ENCODE results near the gene ADCY3.

DNA sequence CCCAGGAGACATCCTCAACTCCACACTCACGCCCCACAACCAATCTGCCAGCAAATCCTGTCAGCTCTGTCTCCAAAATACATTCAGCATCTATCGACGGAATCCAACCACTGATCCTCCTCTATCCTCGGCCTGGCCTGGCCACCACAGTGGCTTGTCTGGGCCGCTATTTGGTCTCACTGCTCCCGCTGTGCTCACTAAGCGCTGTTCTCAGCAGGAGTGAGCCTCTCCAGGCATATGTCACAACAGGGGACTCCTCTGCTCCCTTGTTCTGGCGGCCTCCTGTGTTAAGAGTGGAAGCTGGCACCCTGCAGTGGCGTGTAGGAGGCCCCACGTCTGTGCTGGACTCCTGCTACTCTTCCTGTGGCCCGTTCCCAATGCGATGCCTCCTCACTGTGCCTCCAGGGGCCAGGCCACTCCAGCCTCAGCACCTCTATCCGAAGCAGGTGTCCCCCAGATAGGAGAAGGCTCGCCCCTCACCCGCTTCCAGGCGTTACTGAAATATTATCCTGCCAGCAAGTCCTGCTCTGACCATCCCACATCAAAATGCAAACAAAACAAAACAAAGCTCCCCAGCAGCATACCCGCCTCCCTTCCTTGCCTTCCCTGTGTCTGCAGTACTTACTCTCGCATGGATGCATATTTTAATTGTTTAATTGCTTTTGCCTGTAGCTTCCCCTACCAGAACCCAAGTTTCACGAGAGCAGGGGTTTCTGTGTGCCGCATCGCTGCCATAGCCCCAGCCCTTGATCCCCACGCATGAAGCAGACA is 86.9 kb downstream of the ADCY3 start:
- TF ChIP-seq, protein P1, sequence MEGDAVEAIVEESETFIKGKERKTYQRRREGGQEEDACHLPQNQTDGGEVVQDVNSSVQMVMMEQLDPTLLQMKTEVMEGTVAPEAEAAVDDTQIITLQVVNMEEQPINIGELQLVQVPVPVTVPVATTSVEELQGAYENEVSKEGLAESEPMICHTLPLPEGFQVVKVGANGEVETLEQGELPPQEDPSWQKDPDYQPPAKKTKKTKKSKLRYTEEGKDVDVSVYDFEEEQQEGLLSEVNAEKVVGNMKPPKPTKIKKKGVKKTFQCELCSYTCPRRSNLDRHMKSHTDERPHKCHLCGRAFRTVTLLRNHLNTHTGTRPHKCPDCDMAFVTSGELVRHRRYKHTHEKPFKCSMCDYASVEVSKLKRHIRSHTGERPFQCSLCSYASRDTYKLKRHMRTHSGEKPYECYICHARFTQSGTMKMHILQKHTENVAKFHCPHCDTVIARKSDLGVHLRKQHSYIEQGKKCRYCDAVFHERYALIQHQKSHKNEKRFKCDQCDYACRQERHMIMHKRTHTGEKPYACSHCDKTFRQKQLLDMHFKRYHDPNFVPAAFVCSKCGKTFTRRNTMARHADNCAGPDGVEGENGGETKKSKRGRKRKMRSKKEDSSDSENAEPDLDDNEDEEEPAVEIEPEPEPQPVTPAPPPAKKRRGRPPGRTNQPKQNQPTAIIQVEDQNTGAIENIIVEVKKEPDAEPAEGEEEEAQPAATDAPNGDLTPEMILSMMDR (conservative IDR thresholded peaks at IDR 0.05), result no peak
- TF ChIP-seq ZFX (IDR thresholded peaks at IDR 0.05), result no peak

Data from C4-2B (cell line).